GM23338 (cell line): ENCODE data around the gene IL1RAPL2. TPM values are rescaled to one million over a fixed set of nuclear protein-coding genes. Genes with fewer than 3 reads are reported as not detected.

Experiments used
- ATAC-seq: fragments of 200-7000 bp; cut with Tn5 transposase; 3 replicates; pipeline ENCODE4 v1.9.1; 2020
- DNase-seq: peaks from one replicate; pipeline ENCODE4 v3.0.0-alpha.2; 2015; ENCODE audit warnings: low spot score
- H2AFZ ChIP-seq: fragments of 200-600 bp; sonication (generic); 2 replicates; pipeline ENCODE4 v1.8.0; 2016; ENCODE audit warnings: antibody characterized with exemption, mild to moderate bottlenecking, moderate library complexity
- H3F3A ChIP-seq: fragments of 200-600 bp; sonication (generic); replicated peaks from 2 replicates; pipeline ENCODE4 v1.8.0; 2017; ENCODE audit warnings: antibody characterized with exemption, mixed run types, low read depth
- H3K27ac ChIP-seq: fragments of 200-600 bp; sonication (generic); 2 replicates; pipeline ENCODE4 v1.6.1; 2016; ENCODE audit warnings: low read depth
- H3K27me3 ChIP-seq: fragments of 200-600 bp; sonication (generic); 2 replicates; pipeline ENCODE4 v1.8.0; 2016; ENCODE audit warnings: mild to moderate bottlenecking, mixed run types, moderate library complexity; ENCODE audit not compliant: insufficient read depth
- H3K36me3 ChIP-seq: fragments of 200-600 bp; sonication (generic); 2 replicates; pipeline ENCODE4 v1.8.0; 2016; ENCODE audit warnings: mild to moderate bottlenecking; ENCODE audit not compliant: insufficient read depth
- H3K4me1 ChIP-seq: fragments of 200-600 bp; sonication (generic); 2 replicates; pipeline ENCODE4 v1.8.0; 2016; ENCODE audit warnings: mild to moderate bottlenecking, moderate library complexity; ENCODE audit not compliant: insufficient read depth
- H3K4me2 ChIP-seq: fragments of 200-600 bp; sonication (generic); 2 replicates; pipeline ENCODE4 v1.7.1; 2017; ENCODE audit warnings: mixed run types
- H3K4me3 ChIP-seq: fragments of 200-600 bp; sonication (generic); 2 replicates; pipeline ENCODE4 v1.6.1; 2016; ENCODE audit warnings: mixed run types
- H3K79me2 ChIP-seq: fragments of 200-600 bp; sonication (generic); replicated peaks from 2 replicates; pipeline ENCODE4 v1.8.0; 2017; ENCODE audit warnings: mild to moderate bottlenecking; ENCODE audit not compliant: insufficient read depth
- H3K9me2 ChIP-seq: fragments of 200-600 bp; sonication (generic); 2 replicates; pipeline ENCODE4 v1.8.0; 2017; ENCODE audit not compliant: insufficient read depth
- H4K20me1 ChIP-seq: fragments of 200-600 bp; sonication (generic); replicated peaks from 2 replicates; pipeline ENCODE4 v1.8.0; 2017; ENCODE audit warnings: mild to moderate bottlenecking; ENCODE audit not compliant: insufficient read depth
- H3K27ac Mint-ChIP-seq: 2 replicates; pipeline ENCODE4 v1.8.0; 2020; ENCODE audit warnings: inconsistent platforms, mild to moderate bottlenecking, moderate library complexity, mixed read lengths
- H3K27me3 Mint-ChIP-seq: 3 replicates; pipeline ENCODE4 v1.8.0; 2022; ENCODE audit warnings: low read depth, mild to moderate bottlenecking, moderate library complexity, mixed read lengths, inconsistent platforms; ENCODE audit not compliant: insufficient read depth, poor library complexity
- H3K36me3 Mint-ChIP-seq: 3 replicates; pipeline ENCODE4 v1.8.0; 2021; ENCODE audit warnings: low read depth, mild to moderate bottlenecking, inconsistent platforms, moderate library complexity, mixed read lengths
- H3K4me1 Mint-ChIP-seq: 3 replicates; pipeline ENCODE4 v1.8.0; 2020; ENCODE audit warnings: mild to moderate bottlenecking, inconsistent platforms, mixed read lengths
- H3K4me3 Mint-ChIP-seq: 3 replicates; pipeline ENCODE4 v1.8.0; 2021; ENCODE audit warnings: moderate library complexity, mild to moderate bottlenecking, inconsistent platforms, mixed read lengths
- H3K9me3 Mint-ChIP-seq: 3 replicates; pipeline ENCODE4 v1.8.0; 2020; ENCODE audit warnings: moderate library complexity, mild to moderate bottlenecking, inconsistent platforms, mixed read lengths
- CREB1 ChIP-seq: fragments of 250-450 bp; sonication (Bioruptor Pico); IDR thresholded peaks from 2 replicates; pipeline ENCODE4 v1.5.0; 2020; ENCODE audit warnings: low read depth, mild to moderate bottlenecking, moderate library complexity
- EZH2 ChIP-seq: fragments of 200-600 bp; sonication (generic); IDR thresholded peaks from one replicate; pipeline ENCODE4 v1.8.0; 2017; ENCODE audit warnings: antibody characterized with exemption, mild to moderate bottlenecking, low read depth; ENCODE audit not compliant: unreplicated experiment
- EZH2phosphoT487 ChIP-seq: fragments of 200-600 bp; sonication (generic); IDR thresholded peaks from one replicate; pipeline ENCODE4 v1.8.1; 2018; ENCODE audit warnings: antibody characterized with exemption; ENCODE audit not compliant: unreplicated experiment
- JUNB ChIP-seq: IDR thresholded peaks from one replicate; pipeline ENCODE4 v1.6.1; 2016; ENCODE audit warnings: antibody characterized with exemption; ENCODE audit not compliant: unreplicated experiment
- NANOG ChIP-seq: IDR thresholded peaks from 2 replicates; pipeline ENCODE4 v1.6.1; 2016; ENCODE audit warnings: antibody characterized with exemption, borderline replicate concordance
- POLR2AphosphoS5 ChIP-seq: IDR thresholded peaks from 2 replicates; pipeline ENCODE4 v1.6.1; 2016; ENCODE audit warnings: antibody characterized with exemption, low read depth
- REST ChIP-seq: IDR thresholded peaks from one replicate; pipeline ENCODE4 v1.6.1; 2018; ENCODE audit warnings: antibody characterized with exemption; ENCODE audit not compliant: unreplicated experiment
- STAT1 ChIP-seq: IDR thresholded peaks from one replicate; pipeline ENCODE4 v1.6.1; 2016; ENCODE audit warnings: antibody characterized with exemption; ENCODE audit not compliant: unreplicated experiment
- ZNF114 ChIP-seq: fragments of 250-450 bp; sonication (Bioruptor Pico); IDR thresholded peaks from 2 replicates; pipeline ENCODE4 v1.5.0; 2020; ENCODE audit warnings: mild to moderate bottlenecking, moderate library complexity
- ZNF331 ChIP-seq: fragments of 250-450 bp; sonication (Bioruptor Pico); IDR thresholded peaks from 2 replicates; pipeline ENCODE4 v1.5.0; 2020; ENCODE audit warnings: low read depth, mild to moderate bottlenecking, moderate library complexity
- ZNF462 ChIP-seq: fragments of 250-450 bp; sonication (Bioruptor Pico); IDR thresholded peaks from 2 replicates; pipeline ENCODE4 v1.5.0; 2020; ENCODE audit warnings: mild to moderate bottlenecking, moderate library complexity
- polyA plus RNA-seq: library from polyadenylated mRNA; unstranded; fragments of >200 nt; fragmentation: Nextera tagmentation; extraction: Ambion mirVana; gene quantifications from 2 replicates; pipeline ENCODE4 v1.2.1, GENCODE V29; 2016
- total RNA-seq: library from RNA; depleted of rRNA; stranded (reverse); fragments of >200 nt; shearing (Covaris generic); gene quantifications from 2 replicates; pipeline ENCODE4 v1.2.3, GENCODE V29; 2014
- TF ChIP-seq, protein P1 (sequence below), 2 experiments: fragments of 200-600 bp in 1 of 2; sonication (generic) in 1 of 2; conservative IDR thresholded peaks; 2 replicates each; pipeline versions ENCODE4 v1.5.1 to v1.6.1; 2016 to 2017; ENCODE audit warnings: antibody characterized with exemption in 2 of 2, low read depth in 2 of 2, mild to moderate bottlenecking in 2 of 2, moderate library complexity in 1 of 2
- TF ChIP-seq, protein P2 (sequence below): IDR thresholded peaks from 2 replicates; pipeline ENCODE4 v1.6.1; 2016; ENCODE audit warnings: antibody characterized with exemption

IL1RAPL2 gene
- total and polyA plus RNA-seq, 2 experiments from 2014 or later, result 0.80 to 0.94 TPM

GRCh38 chrX:105307762-105308161, 741.8 kb downstream of the IL1RAPL2 start:
- no peaks in the 10 kb centered on the region for H3K27me3 ChIP-seq
- H3K79me2 ChIP-seq, result no peaks in the 10 kb centered on the region
- H3K4me1 Mint-ChIP-seq, result no peaks in the 10 kb centered on the region
- DNase-seq (no peak), ATAC-seq (no peak)
- H3K4me3 ChIP-seq, result no peak overlapping the region
- peaks cover 5% of the 10 kb centered on the region; the same call in 1 of the 3 replicates for H3K9me3 Mint-ChIP-seq
- H3K4me1 ChIP-seq, result 0 out of 2 replicates have a peak, but pooled peaks cover 5% of the 10 kb centered on the region
- no peak overlapping the region for H2AFZ ChIP-seq
- H3K27me3 Mint-ChIP-seq, result peaks cover 2% of the 10 kb centered on the region
- H3K36me3 ChIP-seq, result no peaks in the 10 kb centered on the region
- no peak overlapping the region for H3K27ac Mint-ChIP-seq
- TF ChIP-seq, protein P1, sequence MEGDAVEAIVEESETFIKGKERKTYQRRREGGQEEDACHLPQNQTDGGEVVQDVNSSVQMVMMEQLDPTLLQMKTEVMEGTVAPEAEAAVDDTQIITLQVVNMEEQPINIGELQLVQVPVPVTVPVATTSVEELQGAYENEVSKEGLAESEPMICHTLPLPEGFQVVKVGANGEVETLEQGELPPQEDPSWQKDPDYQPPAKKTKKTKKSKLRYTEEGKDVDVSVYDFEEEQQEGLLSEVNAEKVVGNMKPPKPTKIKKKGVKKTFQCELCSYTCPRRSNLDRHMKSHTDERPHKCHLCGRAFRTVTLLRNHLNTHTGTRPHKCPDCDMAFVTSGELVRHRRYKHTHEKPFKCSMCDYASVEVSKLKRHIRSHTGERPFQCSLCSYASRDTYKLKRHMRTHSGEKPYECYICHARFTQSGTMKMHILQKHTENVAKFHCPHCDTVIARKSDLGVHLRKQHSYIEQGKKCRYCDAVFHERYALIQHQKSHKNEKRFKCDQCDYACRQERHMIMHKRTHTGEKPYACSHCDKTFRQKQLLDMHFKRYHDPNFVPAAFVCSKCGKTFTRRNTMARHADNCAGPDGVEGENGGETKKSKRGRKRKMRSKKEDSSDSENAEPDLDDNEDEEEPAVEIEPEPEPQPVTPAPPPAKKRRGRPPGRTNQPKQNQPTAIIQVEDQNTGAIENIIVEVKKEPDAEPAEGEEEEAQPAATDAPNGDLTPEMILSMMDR (conservative IDR thresholded peaks at IDR 0.05; ENCODE audit: low read depth in 2 of 2), result no peak
- TF ChIP-seq STAT1, result no peak
- TF ChIP-seq EZH2, result no peak
- TF ChIP-seq ZNF114 (CRISPR knock-in tag), result no peak
- TF ChIP-seq ZNF331 (CRISPR knock-in tag), result no peak
- TF ChIP-seq EZH2phosphoT487, result no peak
- no peak for TF ChIP-seq REST
- TF ChIP-seq, protein P2, sequence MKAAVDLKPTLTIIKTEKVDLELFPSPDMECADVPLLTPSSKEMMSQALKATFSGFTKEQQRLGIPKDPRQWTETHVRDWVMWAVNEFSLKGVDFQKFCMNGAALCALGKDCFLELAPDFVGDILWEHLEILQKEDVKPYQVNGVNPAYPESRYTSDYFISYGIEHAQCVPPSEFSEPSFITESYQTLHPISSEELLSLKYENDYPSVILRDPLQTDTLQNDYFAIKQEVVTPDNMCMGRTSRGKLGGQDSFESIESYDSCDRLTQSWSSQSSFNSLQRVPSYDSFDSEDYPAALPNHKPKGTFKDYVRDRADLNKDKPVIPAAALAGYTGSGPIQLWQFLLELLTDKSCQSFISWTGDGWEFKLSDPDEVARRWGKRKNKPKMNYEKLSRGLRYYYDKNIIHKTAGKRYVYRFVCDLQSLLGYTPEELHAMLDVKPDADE, result no peak
- TF ChIP-seq ZNF462 (CRISPR knock-in tag), result no peak
- TF ChIP-seq CREB1 (CRISPR knock-in tag), result no peak
- TF ChIP-seq JUNB, result no peak
- no peak for TF ChIP-seq POLR2AphosphoS5
- TF ChIP-seq NANOG, result no peak
- H4K20me1 ChIP-seq, result no peaks in the 10 kb centered on the region
- no peak overlapping the region for H3K4me2 ChIP-seq
- H3K27ac ChIP-seq, result no peak overlapping the region
- no peaks in the 10 kb centered on the region for H3F3A ChIP-seq
- H3K4me3 Mint-ChIP-seq, result no peak overlapping the region
- H3K36me3 Mint-ChIP-seq, result peaks cover 3% of the 10 kb centered on the region; the same call in 1 of the 3 replicates
- H3K9me2 ChIP-seq, result no peaks in the 10 kb centered on the region
